Measurements from ENCODE around the gene DOCK9. TPM values are rescaled to one million over a fixed set of nuclear protein-coding genes. Genes with fewer than 3 reads are reported as not detected.
"Not testable (repeated sequence)": the region's sequence is repeated elsewhere in the genome, so short reads cannot be mapped to it uniquely, and the experiment has no call there.

The DOCK9 gene
- total RNA-seq, 2 experiments from 2014 or later = 102 to 107 TPM

DNA sequence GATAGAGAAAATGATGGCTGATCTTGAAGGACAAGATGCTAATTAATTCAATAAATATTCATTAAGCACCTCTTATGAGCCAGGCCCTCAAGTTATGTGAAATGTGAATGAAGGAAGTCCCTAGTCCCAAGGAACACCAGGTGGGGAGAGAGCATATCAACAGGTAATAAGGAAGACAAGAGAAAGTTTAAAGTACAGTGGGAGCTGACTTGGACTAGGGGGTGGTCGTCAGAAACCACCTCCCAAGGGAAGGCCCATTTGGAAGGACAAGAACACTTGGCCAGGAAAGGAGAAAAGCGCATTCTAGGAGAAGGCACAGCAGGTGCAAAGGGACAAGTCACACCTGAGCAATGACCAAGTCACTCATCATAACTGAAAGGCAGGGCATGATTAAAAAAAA lies 72.7 kb downstream of the DOCK9 start:
- Mint-ChIP-seq H3K27ac (no peak overlapping the region), H3K4me1 (peaks cover 10% of the 10 kb centered on the region), H3K9me3 (no peaks in the 10 kb centered on the region), H3K27me3 (no peaks in the 10 kb centered on the region), H3K4me3 (no peak overlapping the region), H3K36me3 (peaks cover 40% of the 10 kb centered on the region)
- ATAC-seq (ENCODE audit: low read depth) = no peak
- POLR2A ChIA-PET = no interaction called here
- DNase-seq = no peak

DNA sequence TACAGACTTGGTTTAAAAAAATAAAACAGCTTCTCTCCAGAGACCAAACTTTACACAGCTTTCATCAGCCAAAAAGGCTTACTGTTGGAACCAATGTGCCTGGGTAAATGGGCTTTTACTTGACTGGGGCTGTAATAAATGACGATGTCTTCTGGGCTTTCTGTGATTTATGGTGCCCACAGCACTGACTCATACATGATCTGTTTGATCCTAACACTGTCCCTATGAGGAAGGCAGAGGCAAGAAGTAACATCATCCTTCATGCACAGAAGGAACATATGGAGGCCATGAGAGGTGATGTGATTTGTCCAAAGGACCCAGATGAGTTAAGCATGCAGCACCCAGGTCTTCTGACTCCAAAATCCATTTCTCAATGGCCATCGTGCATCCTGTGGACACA lies 77.4 kb downstream of the DOCK9 start:
- no peak for ATAC-seq (ENCODE audit: low read depth)
- POLR2A ChIA-PET = no interaction called here

DNA sequence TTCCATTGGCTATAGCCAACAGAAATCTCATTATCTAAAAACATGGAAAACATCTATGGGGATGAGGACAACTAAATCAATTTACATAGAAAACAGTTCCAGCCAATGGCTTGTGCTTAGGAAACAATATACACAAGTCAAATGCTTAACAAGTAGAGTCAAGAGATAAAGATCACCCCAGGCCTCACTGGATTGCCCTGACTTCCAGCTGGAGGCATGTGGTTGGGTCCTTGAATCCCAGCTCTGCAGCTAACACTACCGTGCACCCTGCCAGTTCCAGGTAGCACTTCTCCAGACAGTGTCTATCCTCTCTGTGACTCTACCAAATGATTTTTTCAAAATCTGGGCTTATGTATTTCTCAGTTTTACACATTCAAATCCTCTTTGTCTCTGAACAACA lies 80.2 kb downstream of the DOCK9 start:
- H3K4me3 Mint-ChIP-seq = no peak overlapping the region
- no peaks in the 10 kb centered on the region for H3K27me3 Mint-ChIP-seq
- DNase-seq = no peak
- H3K9me3 Mint-ChIP-seq = no peaks in the 10 kb centered on the region
- ATAC-seq (ENCODE audit: low read depth) = no peak
- peaks cover 10% of the 10 kb centered on the region for H3K4me1 Mint-ChIP-seq
- POLR2A ChIA-PET = no interaction called here
- peaks cover 47% of the 10 kb centered on the region for H3K36me3 Mint-ChIP-seq
- no peak overlapping the region for H3K27ac Mint-ChIP-seq

More for the DNA sequence above, 77.4 kb downstream of the DOCK9 start:
- Mint-ChIP-seq H3K9me3 (no peaks in the 10 kb centered on the region), H3K27ac (no peak overlapping the region), H3K4me1 (peaks cover 10% of the 10 kb centered on the region), H3K36me3 (peaks cover 53% of the 10 kb centered on the region), H3K27me3 (no peaks in the 10 kb centered on the region), H3K4me3 (no peak overlapping the region)
- no peak for DNase-seq

DNA sequence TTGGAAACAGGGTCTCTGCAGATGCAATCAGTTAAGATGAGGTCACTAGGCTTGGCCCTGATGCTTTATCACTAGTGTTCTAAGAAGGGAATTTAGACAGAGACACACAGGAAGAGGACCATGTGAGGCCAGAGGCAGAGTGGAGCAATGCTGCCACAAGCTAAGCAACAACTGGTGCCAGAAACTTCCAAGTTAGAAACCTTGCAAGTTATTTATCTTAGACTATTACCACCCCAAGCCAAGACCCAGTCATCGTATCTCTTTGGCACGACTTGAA lies 81.1 kb downstream of the DOCK9 start:
- H3K36me3 Mint-ChIP-seq = peaks cover 46% of the 10 kb centered on the region
- DNase-seq = no peak
- H3K4me1 Mint-ChIP-seq = peaks cover 10% of the 10 kb centered on the region
- H3K4me3 Mint-ChIP-seq = no peak overlapping the region
- H3K27me3 Mint-ChIP-seq = no peaks in the 10 kb centered on the region
- no peaks in the 10 kb centered on the region for H3K9me3 Mint-ChIP-seq
- ATAC-seq (ENCODE audit: low read depth) = no peak
- POLR2A ChIA-PET = no interaction called here
- H3K27ac Mint-ChIP-seq = peak overlapping the region; percentile 27

DNA sequence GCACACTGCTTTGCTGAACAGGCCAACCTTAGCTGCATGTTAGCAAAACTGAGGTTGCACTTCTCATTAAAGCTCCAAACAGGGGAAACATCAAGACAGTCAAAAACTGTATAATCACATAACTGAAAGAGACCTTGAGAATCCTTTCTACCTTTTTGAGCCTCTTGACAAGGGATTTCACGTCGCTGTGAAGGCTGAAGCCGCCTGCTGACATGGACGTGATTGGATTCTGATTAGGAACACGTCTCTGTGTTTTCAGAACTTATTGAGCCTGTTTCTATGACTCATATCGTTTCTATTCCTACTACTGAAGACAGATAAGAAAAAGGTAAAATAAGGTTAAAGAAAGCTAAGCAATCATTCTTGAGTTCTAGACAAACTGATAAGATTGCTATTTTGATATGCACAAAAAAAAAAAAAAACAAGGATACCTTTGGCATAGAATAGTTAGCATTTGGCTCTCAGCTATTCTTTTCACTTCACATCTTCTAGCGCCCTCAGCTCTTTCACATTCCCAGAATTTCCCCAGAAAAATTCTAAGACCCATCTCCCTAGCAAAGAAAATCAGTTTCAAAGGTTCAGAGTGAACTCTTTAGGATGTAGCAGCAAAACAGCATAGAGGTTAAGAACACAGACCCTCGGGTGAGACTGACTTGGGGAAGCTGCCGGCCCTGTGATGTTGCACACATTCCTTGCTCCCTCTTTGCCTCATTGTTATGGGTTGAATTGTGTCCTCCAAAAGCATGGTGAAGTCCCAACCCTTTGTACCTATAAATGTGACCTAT lies 81.6 kb downstream of the DOCK9 start:
- POLR2A ChIA-PET = no interaction called here
- Mint-ChIP-seq H3K4me1 (peaks cover 10% of the 10 kb centered on the region), H3K27me3 (no peaks in the 10 kb centered on the region), H3K36me3 (peaks cover 45% of the 10 kb centered on the region), H3K4me3 (no peak overlapping the region), H3K27ac (no peak overlapping the region), H3K9me3 (no peaks in the 10 kb centered on the region)
- ATAC-seq (ENCODE audit: low read depth) (no peak), DNase-seq (no peak)

DNA sequence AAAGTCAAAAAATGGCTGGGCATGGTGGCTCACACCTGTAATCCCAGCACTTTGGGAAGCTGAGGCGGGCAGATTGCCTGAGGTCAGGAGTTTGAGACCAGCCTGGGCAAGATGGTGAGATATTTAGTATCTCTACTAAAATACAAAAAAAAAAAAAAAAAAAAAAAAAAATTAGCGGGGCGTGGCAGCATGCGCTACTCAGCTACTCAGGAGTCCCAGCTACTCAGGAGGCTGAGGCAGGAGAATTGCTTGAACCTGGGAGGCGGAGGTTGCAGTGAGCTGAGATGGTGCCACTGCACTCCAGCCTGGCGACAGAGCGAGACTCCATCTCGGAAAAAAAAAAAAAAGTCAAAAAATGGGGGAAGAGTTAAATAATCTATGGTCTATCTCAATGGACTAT lies 83.0 kb downstream of the DOCK9 start:
- not testable (repeated sequence) for H3K27ac Mint-ChIP-seq; DNase-seq; ATAC-seq (ENCODE audit: low read depth); H3K27me3 Mint-ChIP-seq; H3K9me3 Mint-ChIP-seq; H3K4me3 Mint-ChIP-seq
- POLR2A ChIA-PET = interaction anchor here (1.0 kb wide), 1 partner anchor 81 kb away, joined by 3 read pairs; no protein-coding TSS in a partner anchor
- peaks cover 16% of the 10 kb centered on the region for H3K4me1 Mint-ChIP-seq
- H3K36me3 Mint-ChIP-seq = peaks cover 38% of the 10 kb centered on the region

DNA sequence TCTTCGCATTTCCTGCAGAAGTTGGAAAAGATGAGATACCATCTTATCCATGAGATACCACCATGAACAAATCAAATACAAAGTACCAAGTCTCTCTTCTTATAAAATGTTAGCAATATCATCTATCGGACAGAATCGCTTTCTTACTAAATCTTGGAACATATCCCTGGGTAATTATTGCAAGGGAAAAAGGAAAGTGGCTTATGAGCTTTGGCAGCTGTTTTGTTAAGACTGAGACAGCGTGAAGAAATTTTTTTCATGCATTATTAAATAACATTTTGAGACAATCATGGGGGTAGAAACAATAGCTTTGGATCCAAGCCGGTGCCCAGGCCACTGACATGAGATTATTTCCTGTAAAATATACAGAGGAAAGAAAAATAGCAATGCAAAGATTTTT lies 84.5 kb downstream of the DOCK9 start:
- Mint-ChIP-seq H3K4me3 (no peak overlapping the region), H3K9me3 (no peaks in the 10 kb centered on the region), H3K36me3 (peaks cover 35% of the 10 kb centered on the region), H3K27ac (no peak overlapping the region), H3K4me1 (peaks cover 16% of the 10 kb centered on the region), H3K27me3 (no peaks in the 10 kb centered on the region)
- POLR2A ChIA-PET = no interaction called here
- DNase-seq = no peak
- no peak for ATAC-seq (ENCODE audit: low read depth)

DNA sequence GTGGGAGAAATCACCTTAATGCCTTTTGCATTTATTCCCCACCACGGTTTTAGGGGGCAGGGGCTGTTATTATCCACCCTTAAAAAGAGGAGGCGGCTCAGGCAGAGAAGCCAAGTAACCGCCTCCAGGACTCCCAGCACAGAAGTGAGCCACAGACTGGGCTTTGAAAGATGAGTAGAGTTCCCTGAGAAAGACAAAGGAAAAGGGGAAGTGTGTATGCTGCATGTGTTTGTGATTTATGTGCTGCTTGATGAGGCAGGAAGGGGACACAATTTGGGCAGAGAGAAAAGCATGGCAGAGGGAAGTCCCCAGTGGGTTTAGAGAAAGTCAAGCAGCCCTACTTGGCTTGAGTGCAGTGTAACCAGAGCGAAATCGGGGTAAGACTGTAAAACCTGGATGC lies 85.0 kb downstream of the DOCK9 start:
- H3K9me3 Mint-ChIP-seq = no peaks in the 10 kb centered on the region
- peaks cover 13% of the 10 kb centered on the region for H3K4me1 Mint-ChIP-seq
- no peak for ATAC-seq (ENCODE audit: low read depth)
- DNase-seq = no peak
- H3K36me3 Mint-ChIP-seq = peaks cover 35% of the 10 kb centered on the region
- no peak overlapping the region for H3K27ac Mint-ChIP-seq
- POLR2A ChIA-PET = no interaction called here
- no peaks in the 10 kb centered on the region for H3K27me3 Mint-ChIP-seq
- H3K4me3 Mint-ChIP-seq = no peak overlapping the region

DNA sequence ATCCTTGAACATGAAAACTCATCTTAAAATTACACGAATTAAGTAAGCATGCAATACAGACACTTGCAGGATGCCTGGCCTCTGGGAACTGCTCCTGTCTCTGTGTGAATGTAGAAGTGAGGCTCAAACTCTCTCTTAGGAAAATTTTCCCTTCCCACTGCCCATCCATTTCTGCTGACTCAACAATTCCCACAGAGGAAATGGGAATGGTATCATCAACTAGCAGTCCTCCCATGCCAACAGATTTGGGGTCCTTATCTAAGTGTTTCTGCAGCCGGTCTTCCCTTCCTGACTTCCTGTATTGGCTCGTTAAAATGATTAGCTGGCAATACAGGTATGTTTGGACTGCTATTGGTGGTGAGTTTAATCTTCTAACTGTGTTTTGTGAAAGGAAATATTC lies 85.8 kb downstream of the DOCK9 start:
- no peak for DNase-seq
- POLR2A ChIA-PET = no interaction called here
- no peak for ATAC-seq (ENCODE audit: low read depth)
- Mint-ChIP-seq H3K27ac (no peak overlapping the region), H3K36me3 (peaks cover 28% of the 10 kb centered on the region), H3K9me3 (no peaks in the 10 kb centered on the region), H3K4me1 (peaks cover 10% of the 10 kb centered on the region), H3K27me3 (no peaks in the 10 kb centered on the region), H3K4me3 (no peak overlapping the region)

DNA sequence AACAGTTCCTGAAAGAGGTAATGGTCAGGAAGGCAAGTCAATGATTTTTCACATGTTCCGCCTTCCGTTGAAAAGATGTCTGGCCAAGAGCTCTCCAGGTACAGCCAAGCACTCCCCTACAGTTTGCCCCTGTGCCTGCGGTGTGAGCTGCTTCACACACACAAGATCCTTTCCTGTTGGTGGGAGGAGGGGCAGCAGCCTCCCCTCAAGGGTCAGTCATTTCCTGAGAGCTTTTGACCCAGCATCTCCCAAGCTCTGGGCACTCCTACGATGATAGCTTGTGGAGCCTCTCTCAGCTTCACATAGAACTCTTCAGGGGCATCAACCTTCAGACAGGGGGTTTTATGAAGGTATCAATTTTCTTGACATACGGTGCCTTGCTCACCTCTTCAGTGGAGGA lies 86.9 kb downstream of the DOCK9 start:
- no peaks in the 10 kb centered on the region for H3K27me3 Mint-ChIP-seq
- DNase-seq = no peak
- peaks cover 21% of the 10 kb centered on the region for H3K36me3 Mint-ChIP-seq
- H3K4me3 Mint-ChIP-seq = no peak overlapping the region
- H3K27ac Mint-ChIP-seq = no peak overlapping the region
- H3K9me3 Mint-ChIP-seq = no peaks in the 10 kb centered on the region
- ATAC-seq (ENCODE audit: low read depth) = no peak
- H3K4me1 Mint-ChIP-seq = peaks cover 6% of the 10 kb centered on the region
- POLR2A ChIA-PET = no interaction called here

DNA sequence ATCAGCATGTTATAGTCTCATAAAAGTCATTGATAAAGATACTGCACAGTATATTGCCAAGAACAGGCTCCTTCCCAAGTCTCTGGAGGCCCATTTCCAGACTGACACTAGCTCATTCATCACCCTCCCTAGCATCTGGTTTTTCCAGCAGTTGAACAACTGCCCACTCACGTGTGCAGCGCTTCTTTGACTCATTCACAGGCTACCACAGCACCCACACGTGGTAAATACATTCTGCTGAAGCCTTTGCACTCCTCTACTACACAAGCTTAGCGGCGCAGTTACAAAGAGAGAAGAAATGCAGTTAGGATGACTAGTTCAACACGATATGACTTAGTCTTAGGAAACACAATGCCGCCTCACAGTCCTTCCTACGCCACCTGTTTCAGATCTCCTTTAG lies 87.7 kb downstream of the DOCK9 start:
- H3K27me3 Mint-ChIP-seq = no peaks in the 10 kb centered on the region
- POLR2A ChIA-PET = no interaction called here
- H3K4me3 Mint-ChIP-seq = no peak overlapping the region
- H3K9me3 Mint-ChIP-seq = no peaks in the 10 kb centered on the region
- H3K36me3 Mint-ChIP-seq = peaks cover 21% of the 10 kb centered on the region
- H3K4me1 Mint-ChIP-seq = peaks cover 6% of the 10 kb centered on the region
- ATAC-seq (ENCODE audit: low read depth) = no peak
- DNase-seq = no peak
- no peak overlapping the region for H3K27ac Mint-ChIP-seq

DNA sequence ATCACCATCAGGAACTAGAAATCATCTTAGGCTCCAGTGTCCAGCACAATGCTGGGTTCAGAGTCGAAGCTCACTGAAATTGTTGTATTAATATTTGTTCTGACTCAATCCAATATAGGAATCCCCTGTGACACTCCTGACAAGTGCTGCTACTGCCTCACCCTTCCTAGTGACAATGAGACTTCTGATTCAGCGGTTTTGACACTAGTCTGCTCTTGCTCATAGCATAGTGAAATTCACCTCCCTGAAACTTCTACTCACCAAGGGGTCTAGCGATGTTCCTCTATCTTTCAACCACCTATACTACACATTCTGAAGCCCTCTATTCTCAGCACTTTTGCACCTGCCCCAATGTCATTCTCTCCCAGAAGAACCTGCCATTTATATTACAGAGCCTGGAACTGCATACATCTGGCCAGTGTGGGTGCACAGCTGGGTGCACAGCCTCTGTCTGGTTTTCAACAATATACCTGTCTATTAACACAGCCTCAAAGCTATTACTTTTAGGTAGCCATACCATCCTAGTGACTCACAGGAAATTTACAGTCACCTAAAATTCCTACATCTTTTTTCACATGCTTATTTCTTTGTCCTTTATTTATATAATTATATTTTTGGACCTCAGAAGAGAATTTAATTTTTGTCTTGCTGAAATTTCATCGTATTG lies 88.3 kb downstream of the DOCK9 start:
- ATAC-seq (ENCODE audit: low read depth) = no peak

DNA sequence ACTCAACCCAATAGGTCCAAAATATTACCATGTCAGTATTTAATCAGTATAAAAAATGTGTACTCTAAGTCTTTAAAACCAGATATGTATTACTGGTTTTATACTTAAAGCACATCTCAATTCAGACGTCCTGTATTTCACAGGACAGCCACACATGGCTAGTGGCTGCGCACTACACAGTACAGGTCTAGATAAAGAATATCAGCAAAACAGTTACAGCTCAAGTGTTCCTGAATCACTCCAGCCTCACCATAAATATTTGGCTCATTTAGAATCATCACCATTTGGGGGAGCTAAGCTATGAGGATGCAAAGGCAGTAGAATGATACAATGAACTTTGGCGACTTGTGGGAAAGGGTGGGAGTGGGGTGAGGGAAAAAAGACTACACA lies 89.0 kb downstream of the DOCK9 start:
- no peak for ATAC-seq (ENCODE audit: low read depth)
- Mint-ChIP-seq H3K9me3 (no peaks in the 10 kb centered on the region), H3K4me1 (peaks cover 6% of the 10 kb centered on the region), H3K27ac (no peak overlapping the region), H3K36me3 (peaks cover 25% of the 10 kb centered on the region), H3K4me3 (no peak overlapping the region), H3K27me3 (no peaks in the 10 kb centered on the region)
- POLR2A ChIA-PET = no interaction called here
- DNase-seq = no peak

More for the DNA sequence above, 88.3 kb downstream of the DOCK9 start:
- Mint-ChIP-seq H3K36me3 (peaks cover 22% of the 10 kb centered on the region), H3K4me1 (peaks cover 6% of the 10 kb centered on the region), H3K4me3 (no peak overlapping the region), H3K27ac (no peak overlapping the region), H3K9me3 (no peaks in the 10 kb centered on the region), H3K27me3 (no peaks in the 10 kb centered on the region)
- POLR2A ChIA-PET = no interaction called here
- DNase-seq = no peak

DNA sequence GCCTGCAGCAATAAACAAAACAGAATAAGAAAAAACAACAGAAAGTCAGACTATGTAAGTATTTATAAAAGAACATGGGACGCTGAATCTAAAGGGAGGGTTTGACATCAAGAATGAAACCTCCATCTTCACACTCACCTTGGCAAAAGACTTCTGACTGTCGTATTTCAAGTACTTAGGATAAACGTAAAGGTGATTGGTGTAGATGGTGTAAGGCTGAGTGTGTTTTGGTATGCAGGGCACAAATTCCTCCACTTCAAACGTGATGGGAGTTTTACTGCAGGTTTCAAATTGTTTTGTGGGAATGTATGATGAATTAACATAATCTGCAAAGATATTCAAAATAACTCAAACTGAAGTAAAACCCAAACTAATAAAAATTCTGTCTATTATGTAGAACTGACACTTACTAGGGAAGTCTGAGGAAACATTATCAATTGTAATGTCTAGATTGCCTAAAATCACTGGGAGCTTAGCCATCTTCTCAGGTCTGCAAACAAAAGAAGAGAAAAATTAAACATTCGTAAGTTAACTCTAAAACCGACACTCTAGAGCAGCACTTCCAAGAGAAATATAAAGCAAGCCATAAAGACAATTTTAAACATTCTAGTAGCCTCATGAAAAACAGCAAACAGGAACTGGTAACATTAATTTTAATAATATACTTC lies 89.5 kb downstream of the DOCK9 start:
- Mint-ChIP-seq H3K27ac (no peak overlapping the region), H3K4me3 (no peak overlapping the region)

More for the DNA sequence above, 89.5 kb downstream of the DOCK9 start:
- Mint-ChIP-seq H3K27me3 (no peaks in the 10 kb centered on the region), H3K9me3 (no peaks in the 10 kb centered on the region), H3K4me1 (peaks cover 6% of the 10 kb centered on the region), H3K36me3 (peaks cover 24% of the 10 kb centered on the region)
- ATAC-seq (ENCODE audit: low read depth) (no peak), DNase-seq (no peak)
- POLR2A ChIA-PET = no interaction called here
